Neural cell (in vitro differentiated cells): Measurements from ENCODE around the gene DNMT3A. TPM values are rescaled to one million over a fixed set of nuclear protein-coding genes. Genes with fewer than 3 reads are reported as not detected.

ENCODE experiments used
- H2AFZ ChIP-seq: fragments of 200-600, 300-800 bp; sonication (generic), shearing (Covaris generic); 2 replicates; pipeline ENCODE4 v1.6.0; 2014; ENCODE audit warnings: low read depth, mild to moderate bottlenecking, antibody characterized with exemption, low read length, moderate library complexity
- H3F3A ChIP-seq: fragments of 200-600 bp; shearing (Covaris generic); 2 replicates; pipeline ENCODE4 v1.6.1; 2016; ENCODE audit warnings: mild to moderate bottlenecking, moderate library complexity, mixed read lengths, antibody characterized with exemption, low read length; ENCODE audit not compliant: insufficient read depth, poor library complexity, severe bottlenecking
- H3K27ac ChIP-seq: fragments of 200-600, 300-800 bp; sonication (generic), shearing (Covaris generic); 2 replicates; pipeline ENCODE4 v1.5.1; 2014; ENCODE audit warnings: mild to moderate bottlenecking, low read length, moderate library complexity
- H3K27me3 ChIP-seq: fragments of 300-800, 200-600 bp; sonication (generic), shearing (Covaris generic); 2 replicates; pipeline ENCODE4 v1.6.0; 2014; ENCODE audit warnings: mild to moderate bottlenecking, low read depth, low read length, moderate library complexity; ENCODE audit not compliant: insufficient read depth
- H3K36me3 ChIP-seq: fragments of 300-800, 200-600 bp; sonication (generic), shearing (Covaris generic); 2 replicates; pipeline ENCODE4 v1.5.1; 2014; ENCODE audit warnings: mild to moderate bottlenecking, antibody characterized with exemption, low read length, moderate library complexity; ENCODE audit not compliant: insufficient read depth
- H3K4me2 ChIP-seq: fragments of 300-800, 200-600 bp; sonication (generic), shearing (Covaris generic); 2 replicates; pipeline ENCODE4 v1.6.0; 2014; ENCODE audit warnings: mild to moderate bottlenecking, low read length
- H3K4me3 ChIP-seq: fragments of 300-800, 200-600 bp; sonication (generic), shearing (Covaris generic); 2 replicates; pipeline ENCODE4 v1.5.1; 2014; ENCODE audit warnings: mild to moderate bottlenecking, low read length, moderate library complexity
- H3K79me2 ChIP-seq: fragments of 200-600 bp; shearing (Covaris generic); replicated peaks from 2 replicates; pipeline ENCODE4 v1.6.0; 2014; ENCODE audit warnings: mild to moderate bottlenecking, low read length, moderate library complexity; ENCODE audit not compliant: insufficient read depth
- H3K9ac ChIP-seq: fragments of 300-800, 200-600 bp; sonication (generic), shearing (Covaris generic); 2 replicates; pipeline ENCODE4 v1.6.1; 2016; ENCODE audit warnings: mild to moderate bottlenecking, low read length, mixed read lengths
- H3K9me2 ChIP-seq: fragments of 200-600 bp; shearing (Covaris generic); 2 replicates; pipeline ENCODE4 v1.6.1; 2016; ENCODE audit warnings: mild to moderate bottlenecking, low read length, mixed read lengths; ENCODE audit not compliant: insufficient read depth
- H3K9me3 ChIP-seq: fragments of 200-600, 300-800 bp; sonication (generic), shearing (Covaris generic); 2 replicates; pipeline ENCODE4 v1.6.1; 2016; ENCODE audit warnings: mild to moderate bottlenecking, mixed run types, low read length, moderate library complexity, mixed read lengths
- H4K20me1 ChIP-seq: fragments of 200-600 bp; shearing (Covaris generic); 2 replicates; pipeline ENCODE4 v1.6.1; 2016; ENCODE audit warnings: mild to moderate bottlenecking, mixed run types; ENCODE audit not compliant: insufficient read depth
- EP300 ChIP-seq: fragments of 450-650 bp; conservative IDR thresholded peaks from 2 replicates; pipeline ENCODE4 v1.6.1; 2014; ENCODE audit warnings: antibody characterized with exemption, mild to moderate bottlenecking, moderate library complexity; ENCODE audit not compliant: poor library complexity, severe bottlenecking
- EZH2 ChIP-seq: fragments of 200-600, 300-800 bp; shearing (Covaris generic), sonication (generic); IDR thresholded peaks from 2 replicates; pipeline ENCODE4 v1.6.1; 2014; ENCODE audit warnings: antibody characterized with exemption, low read length, borderline replicate concordance, mild to moderate bottlenecking; ENCODE audit not compliant: insufficient read depth, poor library complexity, severe bottlenecking
- MXI1 ChIP-seq: fragments of 450-650 bp; conservative IDR thresholded peaks from 2 replicates; pipeline ENCODE4 v1.6.1; 2014; ENCODE audit warnings: antibody characterized with exemption, mild to moderate bottlenecking; ENCODE audit not compliant: poor library complexity, severe bottlenecking
- POLR2AphosphoS5 ChIP-seq: IDR thresholded peaks from 2 replicates; pipeline ENCODE4 v1.6.1; 2012
- RAD21 ChIP-seq: fragments of 450-650 bp; conservative IDR thresholded peaks from 2 replicates; pipeline ENCODE4 v1.6.1; 2014; ENCODE audit warnings: antibody characterized with exemption, mild to moderate bottlenecking, moderate library complexity
- SMC3 ChIP-seq: fragments of 450-650 bp; conservative IDR thresholded peaks from 2 replicates; pipeline ENCODE4 v1.6.1; 2014; ENCODE audit warnings: antibody characterized with exemption, mild to moderate bottlenecking, moderate library complexity; ENCODE audit not compliant: poor library complexity
- TAF1 ChIP-seq: IDR thresholded peaks from 2 replicates; pipeline ENCODE4 v1.6.1; 2012; ENCODE audit warnings: low read depth
- polyA plus RNA-seq: library from polyadenylated mRNA; depleted of rRNA; stranded (reverse); fragments of >200 nt; gene quantifications from 2 replicates; pipeline ENCODE4 v1.2.3, GENCODE V29; 2014
- TF ChIP-seq, protein P1 (sequence below): fragments of 450-650 bp; IDR thresholded peaks from 2 replicates; pipeline ENCODE4 v1.5.1; 2014; ENCODE audit warnings: antibody characterized with exemption, mild to moderate bottlenecking, moderate library complexity; ENCODE audit not compliant: poor library complexity, severe bottlenecking
- TF ChIP-seq, protein P2 (sequence below): IDR thresholded peaks from 2 replicates; pipeline ENCODE4 v1.6.1; 2012; ENCODE audit warnings: borderline replicate concordance

Gene DNMT3A
- polyA plus RNA-seq, 1 donor from 2014 or later = 33.0 TPM

DNA sequence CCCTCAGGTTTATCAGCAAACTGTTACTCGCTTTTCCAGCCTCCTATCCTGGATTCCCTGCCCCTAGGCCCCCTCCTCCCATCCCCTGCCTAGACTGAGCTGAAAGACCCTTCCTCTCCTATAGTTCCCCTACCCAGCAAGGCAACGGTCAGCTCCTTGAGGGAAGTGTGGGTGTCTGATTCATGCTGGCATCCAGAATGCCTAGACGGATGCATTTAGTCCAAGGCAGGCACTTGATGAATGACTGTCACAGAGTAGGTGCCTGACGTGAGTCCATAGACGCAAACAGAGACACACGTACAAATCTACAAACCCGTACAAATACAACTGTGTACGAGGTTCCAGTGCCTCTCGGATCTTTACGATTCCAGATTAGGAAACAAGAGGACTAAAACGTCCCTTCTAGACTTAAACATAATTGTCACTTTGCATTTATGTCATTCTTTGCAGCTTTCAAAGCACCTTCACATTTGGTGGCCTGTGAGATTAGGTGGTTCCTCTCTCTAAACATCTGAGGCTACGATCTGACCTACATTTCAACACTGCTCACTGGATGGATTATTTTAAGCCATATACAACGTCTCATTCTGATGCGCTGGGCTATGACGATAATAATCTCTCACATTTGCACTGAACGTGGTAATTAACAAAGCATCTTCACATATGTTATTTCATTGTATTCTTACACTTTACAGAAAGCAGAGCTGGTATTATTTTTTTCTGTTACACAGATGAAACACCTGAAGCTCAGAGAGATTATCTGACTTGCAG lies 36.7 kb downstream of the DNMT3A start:
- H3K9ac ChIP-seq = no peak overlapping the region
- H3K27ac ChIP-seq = no peak overlapping the region
- TF ChIP-seq MXI1 = no peak
- no peaks in the 10 kb centered on the region for H3K9me3 ChIP-seq
- no peak overlapping the region for H2AFZ ChIP-seq
- no peaks in the 10 kb centered on the region for H4K20me1 ChIP-seq
- H3K4me2 ChIP-seq = no peak overlapping the region
- H3K4me3 ChIP-seq = no peak overlapping the region
- no peaks in the 10 kb centered on the region for H3K36me3 ChIP-seq
- no peaks in the 10 kb centered on the region for H3K9me2 ChIP-seq
- no peaks in the 10 kb centered on the region for H3K27me3 ChIP-seq
- no peaks in the 10 kb centered on the region for H3K79me2 ChIP-seq
- H3F3A ChIP-seq = no peaks in the 10 kb centered on the region

DNA sequence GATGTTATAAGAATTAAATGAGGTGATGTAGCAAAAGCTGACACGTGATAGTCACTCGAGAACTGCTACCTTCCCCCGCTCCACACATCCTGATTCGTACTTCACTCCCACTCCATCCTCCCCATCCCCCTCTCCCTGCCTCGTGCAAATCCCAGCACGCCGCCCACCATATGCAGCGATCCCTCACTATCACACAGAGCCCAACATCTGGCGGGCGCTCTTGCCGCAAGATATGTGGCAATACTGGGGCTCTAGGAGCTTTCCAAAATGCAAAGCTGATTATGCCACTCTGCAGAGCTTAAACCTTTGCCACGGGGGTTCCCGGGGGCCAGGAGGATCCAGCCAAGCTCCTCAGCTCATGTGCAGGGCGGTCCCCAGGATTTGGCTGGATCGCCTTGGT lies 37.4 kb downstream of the DNMT3A start:
- Histone ChIP-seq H2AFZ (no peak overlapping the region), H3K9ac (no peak overlapping the region), H3K4me3 (no peak overlapping the region), H3F3A (no peaks in the 10 kb centered on the region), H3K9me2 (no peaks in the 10 kb centered on the region), H3K79me2 (no peaks in the 10 kb centered on the region), H3K36me3 (no peaks in the 10 kb centered on the region), H3K4me2 (no peak overlapping the region), H3K27ac (no peak overlapping the region), H3K27me3 (no peaks in the 10 kb centered on the region), H3K9me3 (no peaks in the 10 kb centered on the region), H4K20me1 (no peaks in the 10 kb centered on the region)
- no peak for TF ChIP-seq RAD21
- no peak for TF ChIP-seq TAF1
- TF ChIP-seq EZH2 = no peak
- no peak for TF ChIP-seq SMC3
- TF ChIP-seq, protein P1, sequence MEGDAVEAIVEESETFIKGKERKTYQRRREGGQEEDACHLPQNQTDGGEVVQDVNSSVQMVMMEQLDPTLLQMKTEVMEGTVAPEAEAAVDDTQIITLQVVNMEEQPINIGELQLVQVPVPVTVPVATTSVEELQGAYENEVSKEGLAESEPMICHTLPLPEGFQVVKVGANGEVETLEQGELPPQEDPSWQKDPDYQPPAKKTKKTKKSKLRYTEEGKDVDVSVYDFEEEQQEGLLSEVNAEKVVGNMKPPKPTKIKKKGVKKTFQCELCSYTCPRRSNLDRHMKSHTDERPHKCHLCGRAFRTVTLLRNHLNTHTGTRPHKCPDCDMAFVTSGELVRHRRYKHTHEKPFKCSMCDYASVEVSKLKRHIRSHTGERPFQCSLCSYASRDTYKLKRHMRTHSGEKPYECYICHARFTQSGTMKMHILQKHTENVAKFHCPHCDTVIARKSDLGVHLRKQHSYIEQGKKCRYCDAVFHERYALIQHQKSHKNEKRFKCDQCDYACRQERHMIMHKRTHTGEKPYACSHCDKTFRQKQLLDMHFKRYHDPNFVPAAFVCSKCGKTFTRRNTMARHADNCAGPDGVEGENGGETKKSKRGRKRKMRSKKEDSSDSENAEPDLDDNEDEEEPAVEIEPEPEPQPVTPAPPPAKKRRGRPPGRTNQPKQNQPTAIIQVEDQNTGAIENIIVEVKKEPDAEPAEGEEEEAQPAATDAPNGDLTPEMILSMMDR = no peak
- no peak for TF ChIP-seq MXI1
- no peak for TF ChIP-seq EP300

- H3K4me2 ChIP-seq = no peak overlapping the region
- no peaks in the 10 kb centered on the region for H4K20me1 ChIP-seq
- no peaks in the 10 kb centered on the region for H3F3A ChIP-seq
- no peaks in the 10 kb centered on the region for H3K27me3 ChIP-seq
- H2AFZ ChIP-seq = no peak overlapping the region
- no peaks in the 10 kb centered on the region for H3K36me3 ChIP-seq
- H3K9me2 ChIP-seq = no peaks in the 10 kb centered on the region
- no peaks in the 10 kb centered on the region for H3K9me3 ChIP-seq
- H3K4me3 ChIP-seq = no peak overlapping the region
- no peak overlapping the region for H3K27ac ChIP-seq
- no peak for TF ChIP-seq EP300
- TF ChIP-seq, protein P2, sequence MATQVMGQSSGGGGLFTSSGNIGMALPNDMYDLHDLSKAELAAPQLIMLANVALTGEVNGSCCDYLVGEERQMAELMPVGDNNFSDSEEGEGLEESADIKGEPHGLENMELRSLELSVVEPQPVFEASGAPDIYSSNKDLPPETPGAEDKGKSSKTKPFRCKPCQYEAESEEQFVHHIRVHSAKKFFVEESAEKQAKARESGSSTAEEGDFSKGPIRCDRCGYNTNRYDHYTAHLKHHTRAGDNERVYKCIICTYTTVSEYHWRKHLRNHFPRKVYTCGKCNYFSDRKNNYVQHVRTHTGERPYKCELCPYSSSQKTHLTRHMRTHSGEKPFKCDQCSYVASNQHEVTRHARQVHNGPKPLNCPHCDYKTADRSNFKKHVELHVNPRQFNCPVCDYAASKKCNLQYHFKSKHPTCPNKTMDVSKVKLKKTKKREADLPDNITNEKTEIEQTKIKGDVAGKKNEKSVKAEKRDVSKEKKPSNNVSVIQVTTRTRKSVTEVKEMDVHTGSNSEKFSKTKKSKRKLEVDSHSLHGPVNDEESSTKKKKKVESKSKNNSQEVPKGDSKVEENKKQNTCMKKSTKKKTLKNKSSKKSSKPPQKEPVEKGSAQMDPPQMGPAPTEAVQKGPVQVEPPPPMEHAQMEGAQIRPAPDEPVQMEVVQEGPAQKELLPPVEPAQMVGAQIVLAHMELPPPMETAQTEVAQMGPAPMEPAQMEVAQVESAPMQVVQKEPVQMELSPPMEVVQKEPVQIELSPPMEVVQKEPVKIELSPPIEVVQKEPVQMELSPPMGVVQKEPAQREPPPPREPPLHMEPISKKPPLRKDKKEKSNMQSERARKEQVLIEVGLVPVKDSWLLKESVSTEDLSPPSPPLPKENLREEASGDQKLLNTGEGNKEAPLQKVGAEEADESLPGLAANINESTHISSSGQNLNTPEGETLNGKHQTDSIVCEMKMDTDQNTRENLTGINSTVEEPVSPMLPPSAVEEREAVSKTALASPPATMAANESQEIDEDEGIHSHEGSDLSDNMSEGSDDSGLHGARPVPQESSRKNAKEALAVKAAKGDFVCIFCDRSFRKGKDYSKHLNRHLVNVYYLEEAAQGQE = no peak
- TF ChIP-seq, protein P1 = no peak
- no peak for TF ChIP-seq SMC3
- TF ChIP-seq POLR2AphosphoS5 = no peak
- TF ChIP-seq TAF1 = no peak
- no peak for TF ChIP-seq EZH2
- no peak for TF ChIP-seq MXI1
- no peak for TF ChIP-seq RAD21
- H3K79me2 ChIP-seq = no peaks in the 10 kb centered on the region
- no peak overlapping the region for H3K9ac ChIP-seq
Measured at GRCh38 chr2:25303633-25304236, 38.0 kb downstream of the DNMT3A start.
